Right lobe of liver (tissue), 4 donors: ENCODE measurements around the gene CCDC102A.

Experiments
- CTCF ChIP-seq, 4 donors: fragments of 200-600 bp in 3 of 4; fragments of 450-650 bp in 1 of 4; IDR thresholded peaks; one replicate each; pipeline versions ENCODE4 v1.5.1 to v1.8.0; 2016 to 2022; ENCODE audit warnings: antibody characterized with exemption in 4 of 4, mild to moderate bottlenecking in 2 of 4
- POLR2A ChIP-seq: fragments of 450-650 bp; IDR thresholded peaks from one replicate; pipeline ENCODE4 v1.6.1; 2017; ENCODE audit warnings: antibody characterized with exemption, mild to moderate bottlenecking
- donor health status: DM: no; HTN: no; CAD: no.
- donor health status: DM: no; HTN: no; CAD: no.
- donor health status: DM: no; HTN: yes; CAD: no.

- TF ChIP-seq POLR2A: no peak
- no peak for TF ChIP-seq CTCF (IDR thresholded peaks at IDR 0.05)
Measured at GRCh38 chr16:57473906-57474305, 62.5 kb downstream of the CCDC102A start.
